ENCODE measurements around the gene EPHB1. TPM values are rescaled to one million over a fixed set of nuclear protein-coding genes. Genes with fewer than 3 reads are reported as not detected.
"Not testable (repeated sequence)": the region's sequence is repeated elsewhere in the genome, so short reads cannot be mapped to it uniquely, and the experiment has no call there.

EPHB1 gene
- total RNA-seq, 1 experiment from 2014 or later: 2.5 TPM

DNA sequence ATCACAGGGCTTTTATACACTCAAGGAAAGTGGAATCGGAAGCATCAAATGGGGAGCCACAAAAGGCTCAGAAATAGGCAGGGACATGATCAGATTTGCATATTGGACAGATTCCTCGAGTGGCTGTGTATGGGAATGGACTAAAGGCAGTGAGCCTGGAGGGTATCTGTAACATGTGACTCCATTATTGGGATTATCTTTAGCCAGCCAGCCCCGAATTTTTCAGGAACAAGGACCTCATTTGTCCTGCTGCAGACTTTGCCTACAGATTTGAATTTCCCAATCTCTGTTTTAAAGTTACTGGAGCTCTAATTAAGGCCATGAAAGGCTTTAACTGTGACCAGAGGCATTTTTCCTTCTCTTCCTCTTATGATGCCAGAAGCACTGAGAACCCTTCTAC, 26.9 kb upstream of the EPHB1 start:
- no peak overlapping the region for H3K27ac ChIP-seq
- H3K9me3 ChIP-seq (replicated peaks): no peaks in the 10 kb centered on the region
- H3K36me3 ChIP-seq: no peaks in the 10 kb centered on the region
- H3K4me3 ChIP-seq: no peak overlapping the region
- H3K27me3 ChIP-seq: 0 out of 2 replicates have a peak, but pooled peaks cover 3% of the 10 kb centered on the region
- H3K4me1 ChIP-seq: no peaks in the 10 kb centered on the region
- no peak for DNase-seq

DNA sequence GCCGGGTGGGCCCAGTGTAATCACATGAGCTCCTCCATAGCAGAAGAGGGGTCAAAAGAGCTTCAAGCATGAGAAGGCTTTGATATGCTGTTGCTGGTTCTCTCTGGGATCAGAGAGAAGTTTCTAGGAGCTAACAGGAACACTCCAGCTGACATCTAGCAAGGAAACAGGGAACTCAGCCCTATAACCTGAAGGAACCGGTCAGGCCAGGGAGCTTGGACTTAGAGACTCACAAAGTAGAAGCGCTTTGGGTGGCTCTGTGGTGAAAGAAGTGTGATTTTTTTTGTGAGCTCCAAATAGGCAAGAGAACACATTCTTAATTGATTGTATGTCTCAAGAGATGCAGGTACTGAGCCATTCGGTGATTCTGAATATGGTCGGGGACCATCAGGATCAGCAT, 26.2 kb upstream of the EPHB1 start:
- no peak overlapping the region for H3K27ac ChIP-seq
- DNase-seq: no peak
- H3K4me3 ChIP-seq: no peak overlapping the region

DNA sequence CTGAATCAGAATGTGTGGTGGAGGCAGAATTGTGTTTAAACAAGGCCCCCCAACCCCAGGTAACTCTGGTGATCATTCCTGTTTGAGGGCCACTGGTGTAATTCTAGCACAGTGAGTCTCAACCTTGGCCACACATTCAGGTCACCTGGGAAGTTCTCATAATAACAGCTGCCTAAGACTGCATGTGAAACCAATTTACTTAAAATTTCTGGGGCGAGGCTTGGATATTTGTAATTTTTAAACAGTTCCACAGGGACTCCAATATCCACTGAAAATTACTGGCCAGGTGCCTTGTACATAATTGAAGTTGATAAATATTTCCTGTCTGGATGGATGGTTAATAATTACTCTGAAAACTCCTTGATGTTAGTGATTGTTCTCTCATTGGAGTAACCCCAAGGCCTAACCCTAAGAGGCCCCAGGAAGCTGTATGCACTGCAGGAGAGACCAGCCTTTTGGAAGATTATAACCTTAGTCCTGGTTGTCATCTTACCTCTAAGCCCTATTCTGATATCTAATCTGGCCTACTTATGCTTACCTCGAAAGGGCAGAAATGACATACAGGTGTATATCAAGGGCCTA, 25.7 kb upstream of the EPHB1 start:
- Histone ChIP-seq H3K27ac (no peak overlapping the region), H3K9me3 (replicated peaks) (no peaks in the 10 kb centered on the region), H3K36me3 (no peaks in the 10 kb centered on the region), H3K27me3 (0 out of 2 replicates have a peak, but pooled peaks cover 3% of the 10 kb centered on the region), H3K4me3 (no peak overlapping the region), H3K4me1 (no peaks in the 10 kb centered on the region)
- no peak for DNase-seq

More for the DNA sequence above, 26.2 kb upstream of the EPHB1 start:
- no peaks in the 10 kb centered on the region for H3K36me3 ChIP-seq
- H3K4me1 ChIP-seq: no peaks in the 10 kb centered on the region
- 0 out of 2 replicates have a peak, but pooled peaks cover 3% of the 10 kb centered on the region for H3K27me3 ChIP-seq
- no peaks in the 10 kb centered on the region for H3K9me3 ChIP-seq (replicated peaks)

DNA sequence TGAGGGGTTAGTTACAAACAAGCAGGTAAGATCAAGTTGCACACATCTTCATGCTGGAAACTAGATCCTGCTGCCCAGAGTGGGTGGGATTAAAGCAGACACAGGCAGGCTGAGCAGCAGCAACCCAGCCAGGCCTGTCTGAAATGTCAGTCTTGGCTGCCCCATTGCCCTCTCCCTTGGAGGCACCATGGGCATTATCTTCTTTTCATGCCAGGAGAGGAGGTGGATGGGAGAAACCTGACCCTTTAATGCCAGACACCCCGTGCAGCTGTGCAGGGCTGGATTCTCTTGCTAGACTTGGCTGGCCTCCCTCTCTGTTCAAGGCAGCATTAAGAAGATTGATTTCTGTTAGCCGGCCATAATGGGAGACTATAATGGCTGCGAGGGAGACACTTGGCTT, 23.0 kb upstream of the EPHB1 start:
- H3K36me3 ChIP-seq: no peaks in the 10 kb centered on the region
- H3K4me3 ChIP-seq: no peak overlapping the region
- no peak for DNase-seq
- no peaks in the 10 kb centered on the region for H3K9me3 ChIP-seq (replicated peaks)
- H3K27ac ChIP-seq: no peak overlapping the region
- H3K27me3 ChIP-seq: peaks cover 3% of the 10 kb centered on the region; the same call in 1 of the 2 replicates
- no peaks in the 10 kb centered on the region for H3K4me1 ChIP-seq

DNA sequence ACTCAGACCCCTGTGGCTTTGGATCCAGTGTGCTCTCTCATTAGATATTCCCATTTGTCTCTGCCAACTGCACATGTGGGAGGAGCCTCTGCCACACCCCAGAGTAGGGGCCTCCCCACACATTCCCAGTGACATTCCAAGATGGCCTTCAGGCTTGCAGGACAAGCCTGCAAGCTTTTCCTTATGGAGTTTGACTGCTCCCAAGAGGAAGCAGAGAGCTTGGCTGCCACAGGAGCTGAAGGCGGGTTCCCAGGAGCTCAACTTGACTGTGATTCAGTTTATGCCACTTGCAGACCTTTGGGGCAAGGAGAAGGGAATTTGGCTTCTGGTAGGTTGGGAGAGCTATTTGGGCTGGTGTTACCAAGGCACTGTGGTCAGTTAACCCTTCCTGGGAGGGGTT, 22.5 kb upstream of the EPHB1 start:
- H3K27ac ChIP-seq: no peak overlapping the region
- DNase-seq: no peak
- H3K27me3 ChIP-seq: peaks cover 3% of the 10 kb centered on the region; the same call in 1 of the 2 replicates
- no peaks in the 10 kb centered on the region for H3K4me1 ChIP-seq
- no peak overlapping the region for H3K4me3 ChIP-seq
- H3K36me3 ChIP-seq: no peaks in the 10 kb centered on the region
- no peaks in the 10 kb centered on the region for H3K9me3 ChIP-seq (replicated peaks)

DNA sequence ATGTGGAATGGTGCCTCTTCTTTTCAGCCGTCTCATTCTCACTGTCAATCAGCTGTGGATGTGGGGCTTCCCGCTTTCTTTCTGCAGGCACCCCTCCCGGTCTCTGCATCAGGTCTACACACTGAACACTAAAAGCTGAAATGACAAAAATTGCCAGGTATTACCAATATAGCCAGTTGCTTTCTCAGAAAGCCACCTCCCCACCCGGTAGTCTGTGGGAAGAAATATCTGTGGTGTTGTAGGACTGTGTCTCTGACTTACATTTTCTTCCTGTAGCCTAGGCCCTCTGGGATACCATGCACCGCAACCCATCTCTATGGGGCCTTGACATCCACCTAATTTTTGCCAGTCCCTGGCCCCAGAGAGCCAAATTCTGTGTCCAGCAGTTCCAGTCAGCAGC, 19.2 kb upstream of the EPHB1 start:
- Histone ChIP-seq H3K27me3 (no peaks in the 10 kb centered on the region; the same call in 1 of the 2 replicates), H3K4me3 (no peak overlapping the region), H3K9me3 (replicated peaks) (no peaks in the 10 kb centered on the region), H3K27ac (no peak overlapping the region), H3K4me1 (no peaks in the 10 kb centered on the region), H3K36me3 (no peaks in the 10 kb centered on the region)
- DNase-seq: no peak

DNA sequence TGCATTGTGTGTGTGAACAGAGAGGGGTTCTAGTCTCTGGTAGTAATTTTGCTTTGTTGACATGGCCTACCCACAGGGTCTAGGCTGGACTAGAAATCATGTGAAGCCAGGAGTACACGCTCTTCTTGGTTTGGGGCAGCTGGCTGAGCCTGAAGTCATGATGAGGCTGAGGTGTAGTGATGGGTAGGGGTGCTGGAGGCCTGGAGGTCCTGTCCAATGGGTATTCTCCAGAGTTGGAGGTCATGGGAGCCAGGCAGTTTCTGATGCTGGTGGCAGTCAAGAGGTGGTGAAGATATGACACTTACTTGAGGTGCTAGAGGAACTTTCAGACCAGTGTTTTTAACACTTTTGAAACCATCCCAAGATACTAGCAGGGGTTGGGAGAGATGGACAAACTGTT, 18.5 kb upstream of the EPHB1 start:
- Histone ChIP-seq H3K27ac (no peak overlapping the region), H3K27me3 (no peaks in the 10 kb centered on the region; the same call in 1 of the 2 replicates), H3K4me1 (no peaks in the 10 kb centered on the region), H3K36me3 (no peaks in the 10 kb centered on the region), H3K4me3 (no peak overlapping the region), H3K9me3 (replicated peaks) (no peaks in the 10 kb centered on the region)
- no peak for DNase-seq

DNA sequence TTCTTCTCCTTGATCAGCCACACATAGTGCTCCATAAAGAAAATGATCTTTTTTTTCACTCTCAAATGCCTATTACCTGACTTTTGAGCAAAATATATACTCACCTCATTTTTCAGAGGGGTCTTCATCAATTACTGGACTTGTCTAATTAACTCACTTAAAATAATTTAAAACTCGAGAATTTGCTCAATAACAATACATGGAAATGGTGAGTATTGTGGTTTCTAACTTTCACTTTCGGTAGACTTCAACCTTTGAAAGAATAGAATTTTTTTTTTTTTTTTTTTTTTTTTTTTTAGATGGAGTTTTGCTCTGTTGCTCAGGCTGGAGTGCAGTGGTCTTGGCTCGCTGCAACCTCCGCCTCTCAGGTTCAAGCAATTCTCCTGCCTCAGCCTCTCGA, 17.7 kb upstream of the EPHB1 start:
- H3K4me3 ChIP-seq: no peak overlapping the region
- H3K9me3 ChIP-seq (replicated peaks): no peaks in the 10 kb centered on the region
- no peaks in the 10 kb centered on the region; the same call in 1 of the 2 replicates for H3K27me3 ChIP-seq
- no peak overlapping the region for H3K27ac ChIP-seq
- no peaks in the 10 kb centered on the region for H3K36me3 ChIP-seq
- DNase-seq: no peak
- H3K4me1 ChIP-seq: no peaks in the 10 kb centered on the region

DNA sequence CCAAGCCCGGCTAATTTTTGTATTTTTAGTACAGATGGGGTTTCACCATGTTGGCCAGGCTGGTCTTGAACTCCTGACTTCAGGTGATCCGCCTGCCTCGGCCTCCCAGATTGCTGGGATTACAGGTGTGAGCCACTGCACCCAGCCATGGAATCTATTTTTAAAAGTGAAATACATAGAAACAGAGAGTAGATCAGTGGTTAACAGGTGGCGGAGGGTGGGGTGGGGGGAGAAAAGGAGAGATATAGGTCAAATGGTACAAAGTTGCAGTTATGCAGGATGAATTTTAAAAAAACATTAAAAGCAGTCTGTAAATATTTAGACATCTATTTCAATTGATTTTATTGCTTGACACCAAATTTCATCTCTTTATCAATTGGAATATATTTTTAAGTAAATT, 6.8 kb upstream of the EPHB1 start:
- not testable (repeated sequence) for H3K27me3 ChIP-seq; H3K36me3 ChIP-seq; H3K27ac ChIP-seq; H3K4me3 ChIP-seq; H3K4me1 ChIP-seq; H3K9me3 ChIP-seq (replicated peaks); DNase-seq

DNA sequence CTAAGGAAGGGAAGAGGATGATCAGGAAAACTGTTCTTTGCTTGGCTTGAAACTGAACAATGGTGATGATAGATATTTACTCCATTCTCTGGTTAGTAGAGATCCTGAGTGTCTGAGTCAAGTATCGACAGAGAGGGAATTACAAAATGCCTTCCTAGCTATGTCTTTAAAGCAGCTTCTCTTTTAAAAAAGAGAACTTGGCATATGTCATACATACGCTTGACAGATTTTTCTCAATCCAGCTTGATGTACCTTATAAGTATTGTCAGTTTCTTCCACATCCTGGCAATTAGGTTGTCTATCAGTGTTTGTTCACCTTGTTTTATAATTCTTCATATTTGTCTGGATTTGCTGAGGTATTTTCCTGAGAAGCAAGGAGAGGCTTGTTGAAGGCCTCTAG, 5.0 kb upstream of the EPHB1 start:
- H3K9me3 ChIP-seq (replicated peaks): no peaks in the 10 kb centered on the region
- no peak overlapping the region for H3K4me3 ChIP-seq
- no peak for DNase-seq
- H3K27ac ChIP-seq: no peak overlapping the region
- no peaks in the 10 kb centered on the region; the same call in 1 of the 2 replicates for H3K27me3 ChIP-seq
- H3K36me3 ChIP-seq: no peaks in the 10 kb centered on the region
- H3K4me1 ChIP-seq: no peaks in the 10 kb centered on the region

DNA sequence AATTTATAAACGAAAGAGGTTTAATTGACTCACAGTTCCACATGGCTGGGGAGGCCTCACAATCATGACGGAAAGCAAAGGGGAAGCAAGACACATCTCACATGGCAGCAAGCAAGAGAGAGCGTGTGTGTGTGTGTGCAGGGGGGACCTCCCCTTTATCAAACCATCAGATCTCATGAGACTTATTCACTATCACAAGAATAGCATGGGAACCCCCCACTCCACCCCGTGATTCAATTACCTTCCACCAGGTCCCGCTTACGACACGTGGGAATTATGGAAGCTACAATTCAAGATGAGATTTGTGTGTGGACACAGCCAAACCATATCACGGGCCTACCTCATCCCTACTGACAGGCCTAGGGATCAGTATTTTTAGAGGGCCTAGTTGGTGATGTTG, 3.1 kb upstream of the EPHB1 start:
- Histone ChIP-seq H3K36me3 (no peaks in the 10 kb centered on the region), H3K27ac (no peak overlapping the region), H3K4me1 (no peaks in the 10 kb centered on the region), H3K9me3 (replicated peaks) (no peaks in the 10 kb centered on the region), H3K27me3 (no peaks in the 10 kb centered on the region; the same call in 1 of the 2 replicates), H3K4me3 (no peak overlapping the region)
- no peak for DNase-seq

DNA sequence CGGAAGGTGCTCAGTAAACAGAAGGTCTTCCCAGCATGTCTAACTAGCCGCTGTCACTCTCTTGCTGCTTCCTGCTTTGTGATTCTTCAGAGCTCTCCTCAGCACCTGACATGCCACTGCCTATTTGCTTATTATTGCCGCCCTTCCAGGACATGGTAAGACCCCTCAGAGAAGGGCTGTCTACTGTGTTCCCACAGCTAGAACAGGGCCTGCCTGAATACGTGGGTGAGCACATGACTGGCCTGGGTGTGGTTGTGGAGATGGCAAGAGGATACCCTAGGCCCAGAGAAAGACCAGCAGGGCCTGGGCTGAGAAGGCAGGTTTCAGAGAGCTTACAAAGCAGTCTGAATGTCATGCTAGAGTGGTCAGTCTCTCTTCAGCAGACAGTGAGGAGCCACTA, 2.4 kb upstream of the EPHB1 start:
- H3K4me1 ChIP-seq: no peaks in the 10 kb centered on the region
- no peak overlapping the region for H3K4me3 ChIP-seq
- no peaks in the 10 kb centered on the region for H3K36me3 ChIP-seq
- no peaks in the 10 kb centered on the region; the same call in 1 of the 2 replicates for H3K27me3 ChIP-seq
- H3K27ac ChIP-seq: no peak overlapping the region
- no peaks in the 10 kb centered on the region for H3K9me3 ChIP-seq (replicated peaks)
- DNase-seq: no peak

DNA sequence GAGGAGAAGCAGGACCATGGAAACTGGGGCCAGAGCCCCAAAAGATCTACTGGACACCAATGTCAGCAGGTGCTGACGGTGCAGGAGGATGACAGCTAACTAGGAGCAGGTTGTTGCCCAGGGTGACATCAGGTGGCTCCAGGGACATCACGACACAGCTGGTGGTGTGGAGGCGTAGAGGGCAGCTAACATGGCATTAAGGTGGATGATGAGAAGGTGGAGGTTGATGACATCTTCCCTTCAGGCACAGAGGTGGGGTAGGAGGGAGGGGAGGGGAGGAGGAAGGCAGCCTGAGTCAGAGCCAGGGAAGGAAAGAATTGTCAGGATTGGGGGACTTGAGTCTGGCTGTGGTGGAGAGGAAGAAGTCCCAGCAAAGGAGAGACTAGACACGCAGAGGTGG, 1.5 kb upstream of the EPHB1 start:
- Histone ChIP-seq H3K4me3 (no peak overlapping the region), H3K36me3 (no peaks in the 10 kb centered on the region), H3K27ac (no peak overlapping the region), H3K9me3 (replicated peaks) (no peaks in the 10 kb centered on the region), H3K4me1 (no peaks in the 10 kb centered on the region), H3K27me3 (no peaks in the 10 kb centered on the region; the same call in 1 of the 2 replicates)
- no peak for DNase-seq

DNA sequence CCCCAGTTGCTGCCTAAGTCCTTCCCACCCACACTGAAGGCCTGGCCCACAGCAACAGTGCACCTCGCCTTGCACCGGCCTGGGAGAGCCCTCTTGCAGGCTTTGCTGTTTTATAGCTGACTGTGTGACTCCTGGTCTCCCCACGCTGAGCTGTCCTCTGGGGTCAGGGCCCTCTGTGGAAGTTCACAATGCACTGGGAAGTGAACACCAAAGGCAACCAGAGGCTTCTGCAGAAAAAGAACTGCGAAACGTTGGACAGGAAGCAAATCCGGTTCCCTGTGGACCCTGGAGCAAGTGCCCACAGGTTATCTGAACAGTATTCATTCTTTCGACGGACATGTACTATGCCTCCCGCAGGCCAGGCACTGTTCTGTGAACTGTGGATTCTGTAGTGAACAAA, 737 bp upstream of the EPHB1 start:
- DNase-seq: no peak
- H3K27me3 ChIP-seq: no peaks in the 10 kb centered on the region; the same call in 1 of the 2 replicates
- no peaks in the 10 kb centered on the region for H3K9me3 ChIP-seq (replicated peaks)
- no peaks in the 10 kb centered on the region for H3K4me1 ChIP-seq
- no peaks in the 10 kb centered on the region for H3K36me3 ChIP-seq
- no peak overlapping the region for H3K27ac ChIP-seq
- H3K4me3 ChIP-seq: no peak overlapping the region

DNA sequence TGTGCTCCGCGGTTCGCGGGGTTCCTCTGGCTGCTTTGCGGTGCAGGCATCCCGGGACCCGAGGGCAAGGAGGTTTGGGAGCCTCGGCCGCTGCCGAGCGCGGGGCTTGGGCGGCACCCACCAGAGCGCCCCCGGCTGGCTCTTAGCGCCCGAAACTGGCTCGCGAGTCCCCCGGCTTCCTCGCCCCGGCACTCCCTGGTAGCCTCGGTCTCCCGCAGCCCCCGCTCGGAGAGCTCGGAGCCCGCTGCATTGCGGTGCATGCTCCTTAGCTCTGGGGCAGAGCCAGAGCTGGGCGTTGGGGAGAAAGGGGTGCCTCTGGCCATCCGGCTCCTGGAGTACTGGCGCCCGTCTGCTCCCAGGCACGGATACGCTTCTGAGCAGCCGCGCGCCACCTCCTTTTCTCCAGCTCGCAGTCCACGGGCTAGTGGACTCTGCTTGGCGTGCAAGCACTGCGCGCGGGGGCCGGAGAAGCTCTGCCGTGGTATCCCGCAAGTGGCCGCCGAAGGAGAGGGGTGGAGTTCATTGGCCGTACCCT, 753 bp downstream of the EPHB1 start:
- Histone ChIP-seq H3K27ac (peak overlapping the region; percentile 13; the same call in 1 of the 2 replicates), H3K4me1 (no peaks in the 10 kb centered on the region), H3K36me3 (no peaks in the 10 kb centered on the region), H3K27me3 (no peaks in the 10 kb centered on the region), H3K4me3 (peak overlapping the region; percentile 62), H3K9me3 (replicated peaks) (no peaks in the 10 kb centered on the region)
- DNase-seq: peak; percentile 17 to 31

Data from SJCRH30 (cell line).